Adipose tissue (tissue), 3 donors: ENCODE results near the gene NPAS3. TPM values are rescaled to one million over a fixed set of nuclear protein-coding genes. Genes with fewer than 3 reads are reported as not detected.

Experiments
- H3K27ac ChIP-seq: one replicate; pipeline ENCODE4 v1.5.1; 2013; ENCODE audit warnings: low read depth, low read length
- WGBS, 3 donors: extraction: QIAGEN DNeasy Blood & Tissue Kit; methylation state at CpG; one replicate each; pipeline ENCODE4 v1.1.7; 2013; 5-methylcytosine and 5-hydroxymethylcytosine counted together
- polyA plus RNA-seq, 3 donors: library from polyadenylated mRNA; stranded (reverse); fragments of 200-250 nt; gene quantifications; one replicate each; pipeline ENCODE4 v1.2.3, GENCODE V29; 2013
- donor health status: healthy with polysubstance abuse.
- donor health status: Bipolar disorder and iron deficiency.
- donor health status: healthy.

Gene NPAS3
- polyA plus RNA-seq, 3 donors = 0.26 to 2.8 (median 0.51) TPM

- 68 to 72% (median 72%) methylated on average over 11 of the region's 11 CpGs for WGBS, 3 donors
- H3K27ac ChIP-seq = no peak overlapping the region
These were observed 854.9 kb downstream of the NPAS3 start for GRCh38 chr14:33793398-33794110.

- 50 to 76% (median 54%) methylated on average over 1 of the region's 1 CpG for WGBS, 3 donors
- no peak overlapping the region for H3K27ac ChIP-seq
These were observed 856.2 kb downstream of the NPAS3 start for GRCh38 chr14:33794791-33795305.

GRCh38 chr14:33796356-33796755, 857.7 kb downstream of the NPAS3 start:
- WGBS, 3 donors = 59 to 68% (median 60%) methylated on average over 3 of the region's 3 CpGs

GRCh38 chr14:33799705-33800570, 861.3 kb downstream of the NPAS3 start:
- H3K27ac ChIP-seq = no peak overlapping the region
- 24 to 34% (median 33%) methylated on average over 99 to 100 of the region's 100 CpGs for WGBS, 3 donors

More at GRCh38 chr14:33796356-33796755, 857.7 kb downstream of the NPAS3 start:
- no peak overlapping the region for H3K27ac ChIP-seq

GRCh38 chr14:33800735-33801163, 862.1 kb downstream of the NPAS3 start:
- 37 to 67% (median 60%) methylated on average over 45 of the region's 45 CpGs for WGBS, 3 donors
- no peak overlapping the region for H3K27ac ChIP-seq

- 79 to 93% (median 91%) methylated on average over 2 of the region's 2 CpGs for WGBS, 3 donors
- no peak overlapping the region for H3K27ac ChIP-seq
These were observed 864.1 kb downstream of the NPAS3 start for GRCh38 chr14:33802737-33803136.

- no peak overlapping the region for H3K27ac ChIP-seq
- 50 to 86% (median 52%) methylated on average over 2 of the region's 2 CpGs for WGBS, 3 donors
These were observed 866.9 kb downstream of the NPAS3 start for GRCh38 chr14:33805593-33805992.

GRCh38 chr14:33806905-33807304, 868.2 kb downstream of the NPAS3 start:
- H3K27ac ChIP-seq = no peak overlapping the region
- WGBS, 3 donors = 66 to 92% (median 88%) methylated on average over 2 of the region's 2 CpGs

- 59 to 85% (median 72%) methylated on average over 3 of the region's 3 CpGs for WGBS, 3 donors
- H3K27ac ChIP-seq = no peak overlapping the region
These were observed 869.5 kb downstream of the NPAS3 start for GRCh38 chr14:33808187-33808586.

- no peak overlapping the region for H3K27ac ChIP-seq
- WGBS, 3 donors = 90 to 94% (median 93%) methylated on average over 2 of the region's 2 CpGs
These were observed 870.8 kb downstream of the NPAS3 start for GRCh38 chr14:33809396-33809981.

- 54 to 75% (median 63%) methylated on average over 6 of the region's 6 CpGs for WGBS, 3 donors
These were observed 871.6 kb downstream of the NPAS3 start for GRCh38 chr14:33810308-33810707.

GRCh38 chr14:33811721-33812120, 873.0 kb downstream of the NPAS3 start:
- no peak overlapping the region for H3K27ac ChIP-seq
- 78 to 93% (median 86%) methylated on average over 2 of the region's 2 CpGs for WGBS, 3 donors

More at GRCh38 chr14:33810308-33810707, 871.6 kb downstream of the NPAS3 start:
- H3K27ac ChIP-seq = no peak overlapping the region

- WGBS, 3 donors = 48 to 66% (median 51%) methylated on average over 7 of the region's 7 CpGs
These were observed 873.5 kb downstream of the NPAS3 start for GRCh38 chr14:33812181-33812580.

GRCh38 chr14:33812601-33813000, 873.9 kb downstream of the NPAS3 start:
- H3K27ac ChIP-seq = no peak overlapping the region
- 17 to 55% (median 51%) methylated on average over 2 of the region's 2 CpGs for WGBS, 3 donors

More at GRCh38 chr14:33812181-33812580, 873.5 kb downstream of the NPAS3 start:
- H3K27ac ChIP-seq = no peak overlapping the region

GRCh38 chr14:33814010-33814409, 875.3 kb downstream of the NPAS3 start:
- no peak overlapping the region for H3K27ac ChIP-seq
- WGBS, 3 donors = 67 to 78% (median 77%) methylated on average over 2 of the region's 2 CpGs

- no peak overlapping the region for H3K27ac ChIP-seq
- 74 to 88% (median 87%) methylated on average over 16 of the region's 16 CpGs for WGBS, 3 donors
These were observed 895.2 kb downstream of the NPAS3 start for GRCh38 chr14:33833706-33834465.

- WGBS, 3 donors = 78 to 83% (median 79%) methylated on average over 8 of the region's 8 CpGs
- no peak overlapping the region for H3K27ac ChIP-seq
These were observed 896.0 kb downstream of the NPAS3 start for GRCh38 chr14:33834466-33835260.
